Kidney epithelial cell (primary cell): Measurements from ENCODE around the gene DNASE1. TPM values are rescaled to one million over a fixed set of nuclear protein-coding genes. Genes with fewer than 3 reads are reported as not detected.

Source experiments
- DNase-seq: peaks from one replicate; pipeline ENCODE4 v3.0.0-alpha.2; 2010; ENCODE audit warnings: low read depth
- H3K27me3 ChIP-seq: 2 replicates; pipeline ENCODE4 v1.6.0; 2011; ENCODE audit warnings: low read length; ENCODE audit not compliant: control insufficient read depth, insufficient read depth
- H3K36me3 ChIP-seq: 2 replicates; pipeline ENCODE4 v1.5.1; 2011; ENCODE audit warnings: low read length; ENCODE audit not compliant: control insufficient read depth, insufficient read depth
- H3K4me3 ChIP-seq: 2 replicates; pipeline ENCODE4 v1.5.1; 2011; ENCODE audit warnings: low read depth, mild to moderate bottlenecking, control low read depth, low read length
- CTCF ChIP-seq: IDR thresholded peaks from 2 replicates; pipeline ENCODE4 v1.5.1; 2011; ENCODE audit warnings: mild to moderate bottlenecking, moderate library complexity, low read length, control low read depth, inconsistent platforms; ENCODE audit not compliant: insufficient read depth, poor library complexity, severe bottlenecking
- total RNA-seq: library from RNA; depleted of rRNA; stranded (reverse); fragments of >200 nt; gene quantifications from 2 replicates; pipeline ENCODE4 v1.2.3, GENCODE V29; 2015

DNASE1 gene
- total RNA-seq, 1 donor from 2014 or later: 13.4 TPM

GRCh38 chr16:3696425-3697218 lies 42.1 kb downstream of the DNASE1 start:
- Histone ChIP-seq H3K36me3 (no peaks in the 10 kb centered on the region), H3K27me3 (no peaks in the 10 kb centered on the region), H3K4me3 (no peak overlapping the region)
- DNase-seq: no peak
- TF ChIP-seq CTCF: no peak

GRCh38 chr16:3698941-3699340 lies 44.5 kb downstream of the DNASE1 start:
- H3K4me3 ChIP-seq: no peak overlapping the region
- TF ChIP-seq CTCF: no peak
- H3K27me3 ChIP-seq: no peaks in the 10 kb centered on the region
- no peak for DNase-seq
- no peaks in the 10 kb centered on the region for H3K36me3 ChIP-seq

- no peak overlapping the region for H3K4me3 ChIP-seq
These were observed 47.0 kb downstream of the DNASE1 start for GRCh38 chr16:3701531-3701930.

GRCh38 chr16:3702082-3702481 lies 47.6 kb downstream of the DNASE1 start:
- TF ChIP-seq CTCF: no peak
- DNase-seq: no peak
- no peaks in the 10 kb centered on the region for H3K36me3 ChIP-seq
- H3K27me3 ChIP-seq: no peaks in the 10 kb centered on the region
- H3K4me3 ChIP-seq: no peak overlapping the region

More at GRCh38 chr16:3701531-3701930, 47.0 kb downstream of the DNASE1 start:
- Histone ChIP-seq H3K36me3 (no peaks in the 10 kb centered on the region), H3K27me3 (no peaks in the 10 kb centered on the region)
- no peak for TF ChIP-seq CTCF
- DNase-seq: no peak

- no peak for DNase-seq
- Histone ChIP-seq H3K27me3 (no peaks in the 10 kb centered on the region), H3K4me3 (no peak overlapping the region), H3K36me3 (no peaks in the 10 kb centered on the region)
- TF ChIP-seq CTCF: no peak
These were observed 51.9 kb downstream of the DNASE1 start for GRCh38 chr16:3706253-3707012.

Other genes starting within 250 kb of the DNASE1 start
- gene ZNF597, start 211.2 kb upstream of the DNASE1 start, total RNA-seq: 1.7 and 2.9 TPM in 2 replicates
- 27.1 and 30.7 TPM in 2 replicates for gene NAA60, start 211.0 kb upstream of the DNASE1 start, total RNA-seq
- gene C16orf90, start 159.2 kb upstream of the DNASE1 start, total RNA-seq: not detected in 2 replicates
- gene CLUAP1, start 153.7 kb upstream of the DNASE1 start, total RNA-seq: 20.6 and 20.9 TPM in 2 replicates
- gene NLRC3, start 77.3 kb upstream of the DNASE1 start, total RNA-seq: 0.04 TPM in 1 of 2 replicates, not detected in the other
- gene SLX4, start 43.1 kb upstream of the DNASE1 start, total RNA-seq: 6.4 and 7.7 TPM in 2 replicates
- gene TRAP1, start 62.8 kb downstream of the DNASE1 start, total RNA-seq: 94.3 and 144 TPM in 2 replicates
- gene CREBBP, start 226.0 kb downstream of the DNASE1 start, total RNA-seq: 31.4 and 33.2 TPM in 2 replicates